GM12801 (cell line): Measurements from ENCODE around the gene ANAPC7.

Experiments
- CTCF ChIP-seq: IDR thresholded peaks from one replicate; pipeline ENCODE4 v1.5.1; 2011; ENCODE audit warnings: control low read depth; ENCODE audit not compliant: insufficient read length; ENCODE audit errors: extremely low read depth

ANAPC7 gene

GRCh38 chr12:110367181-110367864 lies 36.2 kb downstream of the ANAPC7 start:
- TF ChIP-seq CTCF: no peak

- TF ChIP-seq CTCF: no peak
These were observed 37.0 kb downstream of the ANAPC7 start for GRCh38 chr12:110366321-110367142.

- TF ChIP-seq CTCF: no peak
These were observed 37.8 kb downstream of the ANAPC7 start for GRCh38 chr12:110365489-110366320.

GRCh38 chr12:110361216-110361615 lies 42.3 kb downstream of the ANAPC7 start:
- no peak for TF ChIP-seq CTCF

GRCh38 chr12:110355073-110355472 lies 48.4 kb downstream of the ANAPC7 start:
- TF ChIP-seq CTCF: no peak

GRCh38 chr12:110354172-110354780 lies 49.2 kb downstream of the ANAPC7 start:
- no peak for TF ChIP-seq CTCF
